Neural cell (in vitro differentiated cells): ENCODE results near the gene POC5. TPM values are rescaled to one million over a fixed set of nuclear protein-coding genes. Genes with fewer than 3 reads are reported as not detected.

Source experiments
- H2AFZ ChIP-seq: fragments of 200-600, 300-800 bp; sonication (generic), shearing (Covaris generic); 2 replicates; pipeline ENCODE4 v1.6.0; 2014; ENCODE audit warnings: low read depth, mild to moderate bottlenecking, antibody characterized with exemption, low read length, moderate library complexity
- H3F3A ChIP-seq: fragments of 200-600 bp; shearing (Covaris generic); 2 replicates; pipeline ENCODE4 v1.6.1; 2016; ENCODE audit warnings: mild to moderate bottlenecking, moderate library complexity, mixed read lengths, antibody characterized with exemption, low read length; ENCODE audit not compliant: insufficient read depth, poor library complexity, severe bottlenecking
- H3K27ac ChIP-seq: fragments of 200-600, 300-800 bp; sonication (generic), shearing (Covaris generic); 2 replicates; pipeline ENCODE4 v1.5.1; 2014; ENCODE audit warnings: mild to moderate bottlenecking, low read length, moderate library complexity
- H3K27me3 ChIP-seq: fragments of 300-800, 200-600 bp; sonication (generic), shearing (Covaris generic); 2 replicates; pipeline ENCODE4 v1.6.0; 2014; ENCODE audit warnings: mild to moderate bottlenecking, low read depth, low read length, moderate library complexity; ENCODE audit not compliant: insufficient read depth
- H3K36me3 ChIP-seq: fragments of 300-800, 200-600 bp; sonication (generic), shearing (Covaris generic); 2 replicates; pipeline ENCODE4 v1.5.1; 2014; ENCODE audit warnings: mild to moderate bottlenecking, antibody characterized with exemption, low read length, moderate library complexity; ENCODE audit not compliant: insufficient read depth
- H3K4me2 ChIP-seq: fragments of 300-800, 200-600 bp; sonication (generic), shearing (Covaris generic); 2 replicates; pipeline ENCODE4 v1.6.0; 2014; ENCODE audit warnings: mild to moderate bottlenecking, low read length
- H3K4me3 ChIP-seq: fragments of 300-800, 200-600 bp; sonication (generic), shearing (Covaris generic); 2 replicates; pipeline ENCODE4 v1.5.1; 2014; ENCODE audit warnings: mild to moderate bottlenecking, low read length, moderate library complexity
- H3K79me2 ChIP-seq: fragments of 200-600 bp; shearing (Covaris generic); replicated peaks from 2 replicates; pipeline ENCODE4 v1.6.0; 2014; ENCODE audit warnings: mild to moderate bottlenecking, low read length, moderate library complexity; ENCODE audit not compliant: insufficient read depth
- H3K9ac ChIP-seq: fragments of 300-800, 200-600 bp; sonication (generic), shearing (Covaris generic); 2 replicates; pipeline ENCODE4 v1.6.1; 2016; ENCODE audit warnings: mild to moderate bottlenecking, low read length, mixed read lengths
- H3K9me2 ChIP-seq: fragments of 200-600 bp; shearing (Covaris generic); 2 replicates; pipeline ENCODE4 v1.6.1; 2016; ENCODE audit warnings: mild to moderate bottlenecking, low read length, mixed read lengths; ENCODE audit not compliant: insufficient read depth
- H3K9me3 ChIP-seq: fragments of 200-600, 300-800 bp; sonication (generic), shearing (Covaris generic); 2 replicates; pipeline ENCODE4 v1.6.1; 2016; ENCODE audit warnings: mild to moderate bottlenecking, mixed run types, low read length, moderate library complexity, mixed read lengths
- H4K20me1 ChIP-seq: fragments of 200-600 bp; shearing (Covaris generic); 2 replicates; pipeline ENCODE4 v1.6.1; 2016; ENCODE audit warnings: mild to moderate bottlenecking, mixed run types; ENCODE audit not compliant: insufficient read depth
- EP300 ChIP-seq: fragments of 450-650 bp; conservative IDR thresholded peaks from 2 replicates; pipeline ENCODE4 v1.6.1; 2014; ENCODE audit warnings: antibody characterized with exemption, mild to moderate bottlenecking, moderate library complexity; ENCODE audit not compliant: poor library complexity, severe bottlenecking
- EZH2 ChIP-seq: fragments of 200-600, 300-800 bp; shearing (Covaris generic), sonication (generic); IDR thresholded peaks from 2 replicates; pipeline ENCODE4 v1.6.1; 2014; ENCODE audit warnings: antibody characterized with exemption, low read length, borderline replicate concordance, mild to moderate bottlenecking; ENCODE audit not compliant: insufficient read depth, poor library complexity, severe bottlenecking
- MXI1 ChIP-seq: fragments of 450-650 bp; conservative IDR thresholded peaks from 2 replicates; pipeline ENCODE4 v1.6.1; 2014; ENCODE audit warnings: antibody characterized with exemption, mild to moderate bottlenecking; ENCODE audit not compliant: poor library complexity, severe bottlenecking
- POLR2AphosphoS5 ChIP-seq: IDR thresholded peaks from 2 replicates; pipeline ENCODE4 v1.6.1; 2012
- RAD21 ChIP-seq: fragments of 450-650 bp; conservative IDR thresholded peaks from 2 replicates; pipeline ENCODE4 v1.6.1; 2014; ENCODE audit warnings: antibody characterized with exemption, mild to moderate bottlenecking, moderate library complexity
- SMC3 ChIP-seq: fragments of 450-650 bp; conservative IDR thresholded peaks from 2 replicates; pipeline ENCODE4 v1.6.1; 2014; ENCODE audit warnings: antibody characterized with exemption, mild to moderate bottlenecking, moderate library complexity; ENCODE audit not compliant: poor library complexity
- TAF1 ChIP-seq: IDR thresholded peaks from 2 replicates; pipeline ENCODE4 v1.6.1; 2012; ENCODE audit warnings: low read depth
- polyA plus RNA-seq: library from polyadenylated mRNA; depleted of rRNA; stranded (reverse); fragments of >200 nt; gene quantifications from 2 replicates; pipeline ENCODE4 v1.2.3, GENCODE V29; 2014
- TF ChIP-seq, protein P1 (sequence below): fragments of 450-650 bp; IDR thresholded peaks from 2 replicates; pipeline ENCODE4 v1.5.1; 2014; ENCODE audit warnings: antibody characterized with exemption, mild to moderate bottlenecking, moderate library complexity; ENCODE audit not compliant: poor library complexity, severe bottlenecking
- TF ChIP-seq, protein P2 (sequence below): IDR thresholded peaks from 2 replicates; pipeline ENCODE4 v1.6.1; 2012; ENCODE audit warnings: borderline replicate concordance

The POC5 gene
- polyA plus RNA-seq, 1 donor from 2014 or later: 36.1 TPM

DNA sequence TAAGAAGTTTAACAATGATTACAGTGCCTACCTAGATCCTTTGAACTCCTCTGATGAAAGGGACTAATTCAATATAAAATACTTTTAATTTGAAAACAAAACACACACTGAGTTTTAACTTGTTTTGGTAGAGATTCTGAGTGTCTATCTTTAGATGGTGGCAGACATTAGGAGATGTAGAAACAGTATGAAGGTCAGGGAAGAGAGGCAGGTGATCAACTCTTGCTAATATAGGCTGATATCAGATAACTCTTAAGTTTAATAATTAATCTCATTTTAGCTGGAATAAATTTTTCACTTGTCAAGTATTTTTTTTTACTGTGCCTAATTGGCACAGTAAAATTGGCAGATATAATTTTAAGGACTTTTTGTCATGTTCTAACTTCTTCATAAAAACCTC is 30.8 kb downstream of the POC5 start:
- TF ChIP-seq RAD21 (no peak), SMC3 (no peak), POLR2AphosphoS5 (no peak), EZH2 (no peak), EP300 (no peak), MXI1 (no peak), TAF1 (no peak)
- TF ChIP-seq, protein P1, sequence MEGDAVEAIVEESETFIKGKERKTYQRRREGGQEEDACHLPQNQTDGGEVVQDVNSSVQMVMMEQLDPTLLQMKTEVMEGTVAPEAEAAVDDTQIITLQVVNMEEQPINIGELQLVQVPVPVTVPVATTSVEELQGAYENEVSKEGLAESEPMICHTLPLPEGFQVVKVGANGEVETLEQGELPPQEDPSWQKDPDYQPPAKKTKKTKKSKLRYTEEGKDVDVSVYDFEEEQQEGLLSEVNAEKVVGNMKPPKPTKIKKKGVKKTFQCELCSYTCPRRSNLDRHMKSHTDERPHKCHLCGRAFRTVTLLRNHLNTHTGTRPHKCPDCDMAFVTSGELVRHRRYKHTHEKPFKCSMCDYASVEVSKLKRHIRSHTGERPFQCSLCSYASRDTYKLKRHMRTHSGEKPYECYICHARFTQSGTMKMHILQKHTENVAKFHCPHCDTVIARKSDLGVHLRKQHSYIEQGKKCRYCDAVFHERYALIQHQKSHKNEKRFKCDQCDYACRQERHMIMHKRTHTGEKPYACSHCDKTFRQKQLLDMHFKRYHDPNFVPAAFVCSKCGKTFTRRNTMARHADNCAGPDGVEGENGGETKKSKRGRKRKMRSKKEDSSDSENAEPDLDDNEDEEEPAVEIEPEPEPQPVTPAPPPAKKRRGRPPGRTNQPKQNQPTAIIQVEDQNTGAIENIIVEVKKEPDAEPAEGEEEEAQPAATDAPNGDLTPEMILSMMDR: no peak
- TF ChIP-seq, protein P2, sequence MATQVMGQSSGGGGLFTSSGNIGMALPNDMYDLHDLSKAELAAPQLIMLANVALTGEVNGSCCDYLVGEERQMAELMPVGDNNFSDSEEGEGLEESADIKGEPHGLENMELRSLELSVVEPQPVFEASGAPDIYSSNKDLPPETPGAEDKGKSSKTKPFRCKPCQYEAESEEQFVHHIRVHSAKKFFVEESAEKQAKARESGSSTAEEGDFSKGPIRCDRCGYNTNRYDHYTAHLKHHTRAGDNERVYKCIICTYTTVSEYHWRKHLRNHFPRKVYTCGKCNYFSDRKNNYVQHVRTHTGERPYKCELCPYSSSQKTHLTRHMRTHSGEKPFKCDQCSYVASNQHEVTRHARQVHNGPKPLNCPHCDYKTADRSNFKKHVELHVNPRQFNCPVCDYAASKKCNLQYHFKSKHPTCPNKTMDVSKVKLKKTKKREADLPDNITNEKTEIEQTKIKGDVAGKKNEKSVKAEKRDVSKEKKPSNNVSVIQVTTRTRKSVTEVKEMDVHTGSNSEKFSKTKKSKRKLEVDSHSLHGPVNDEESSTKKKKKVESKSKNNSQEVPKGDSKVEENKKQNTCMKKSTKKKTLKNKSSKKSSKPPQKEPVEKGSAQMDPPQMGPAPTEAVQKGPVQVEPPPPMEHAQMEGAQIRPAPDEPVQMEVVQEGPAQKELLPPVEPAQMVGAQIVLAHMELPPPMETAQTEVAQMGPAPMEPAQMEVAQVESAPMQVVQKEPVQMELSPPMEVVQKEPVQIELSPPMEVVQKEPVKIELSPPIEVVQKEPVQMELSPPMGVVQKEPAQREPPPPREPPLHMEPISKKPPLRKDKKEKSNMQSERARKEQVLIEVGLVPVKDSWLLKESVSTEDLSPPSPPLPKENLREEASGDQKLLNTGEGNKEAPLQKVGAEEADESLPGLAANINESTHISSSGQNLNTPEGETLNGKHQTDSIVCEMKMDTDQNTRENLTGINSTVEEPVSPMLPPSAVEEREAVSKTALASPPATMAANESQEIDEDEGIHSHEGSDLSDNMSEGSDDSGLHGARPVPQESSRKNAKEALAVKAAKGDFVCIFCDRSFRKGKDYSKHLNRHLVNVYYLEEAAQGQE: no peak
- H4K20me1 ChIP-seq: no peaks in the 10 kb centered on the region
- H3K36me3 ChIP-seq: no peaks in the 10 kb centered on the region
- no peaks in the 10 kb centered on the region for H3K27me3 ChIP-seq
- H3K4me2 ChIP-seq: no peak overlapping the region
- H3K9ac ChIP-seq: no peak overlapping the region
- H3K4me3 ChIP-seq: no peak overlapping the region
- no peaks in the 10 kb centered on the region for H3K9me3 ChIP-seq
- no peaks in the 10 kb centered on the region for H3F3A ChIP-seq
- H3K9me2 ChIP-seq: no peaks in the 10 kb centered on the region
- no peak overlapping the region for H3K27ac ChIP-seq
- H2AFZ ChIP-seq: no peak overlapping the region
- H3K79me2 ChIP-seq: no peaks in the 10 kb centered on the region

DNA sequence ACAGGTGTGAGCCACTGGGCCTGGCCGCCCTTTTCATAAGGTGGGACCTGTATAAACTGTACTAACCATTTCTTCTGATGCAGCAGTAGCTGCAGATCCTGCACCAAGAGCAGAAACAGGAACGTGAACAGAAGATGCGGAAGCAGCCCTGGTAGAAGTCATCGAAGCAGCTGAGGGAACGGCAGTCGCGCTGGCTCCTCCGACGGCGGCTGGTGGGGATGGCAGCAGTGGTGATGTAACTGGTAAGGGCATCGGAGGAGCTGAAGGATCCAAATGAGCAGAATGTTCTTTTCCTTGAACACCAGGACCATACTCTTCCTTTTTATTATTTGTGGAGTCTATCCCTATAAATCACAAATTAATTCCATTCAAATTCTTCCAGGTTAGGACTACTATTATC is 32.1 kb downstream of the POC5 start:
- Histone ChIP-seq H3K79me2 (no peaks in the 10 kb centered on the region), H3K27me3 (no peaks in the 10 kb centered on the region), H3K36me3 (no peaks in the 10 kb centered on the region), H3F3A (no peaks in the 10 kb centered on the region), H3K27ac (no peak overlapping the region), H3K9me3 (no peaks in the 10 kb centered on the region), H2AFZ (no peak overlapping the region), H3K4me3 (no peak overlapping the region), H4K20me1 (no peaks in the 10 kb centered on the region), H3K9me2 (no peaks in the 10 kb centered on the region), H3K9ac (no peak overlapping the region), H3K4me2 (no peak overlapping the region)
- TF ChIP-seq TAF1: no peak
- TF ChIP-seq, protein P1: no peak
- TF ChIP-seq SMC3: no peak
- no peak for TF ChIP-seq POLR2AphosphoS5
- no peak for TF ChIP-seq EP300
- no peak for TF ChIP-seq MXI1
- no peak for TF ChIP-seq RAD21
- no peak for TF ChIP-seq EZH2
